BLaER1 treated with 17β-estradiol and CSF1 and Interleukin-3, amounts not matched to agents 10 nM and 100 nM (cell line): ENCODE measurements around the gene WIPI1.
A peak's percentile ranks its signal among the peaks of the same experiment; 100 is the strongest.

ENCODE experiments used
- H3K27ac ChIP-seq, 11 experiments: shearing (Covaris generic); formaldehyde crosslinking; 2 replicates each; pipeline ENCODE4 v1.8.1; 2022
- H3K27me3 ChIP-seq, 11 experiments: shearing (Covaris generic); formaldehyde crosslinking; 2 replicates each; pipeline ENCODE4 v1.8.1; 2022
- H3K36me3 ChIP-seq, 11 experiments: shearing (Covaris generic); formaldehyde crosslinking; 2 replicates each; pipeline ENCODE4 v1.8.1; 2022
- H3K4me1 ChIP-seq, 10 experiments: shearing (Covaris generic); formaldehyde crosslinking; 2 replicates each; pipeline ENCODE4 v1.8.1; 2022
- H3K4me2 ChIP-seq, 11 experiments: shearing (Covaris generic); formaldehyde crosslinking; 2 replicates each; pipeline ENCODE4 v1.8.1; 2022
- H3K4me3 ChIP-seq, 10 experiments: shearing (Covaris generic); formaldehyde crosslinking; 2 replicates each; pipeline ENCODE4 v1.8.1; 2022
- H3K9ac ChIP-seq, 11 experiments: shearing (Covaris generic); formaldehyde crosslinking; 2 replicates each; pipeline ENCODE4 v1.8.1; 2022
- H3K9me3 ChIP-seq, 11 experiments: shearing (Covaris generic); formaldehyde crosslinking; replicated peaks in 1 of 11; 2 replicates each; pipeline ENCODE4 v1.8.1; 2022
- H4K20me1 ChIP-seq, 11 experiments: shearing (Covaris generic); formaldehyde crosslinking; 2 replicates each; pipeline ENCODE4 v1.8.1; 2022
- Cebpa-rat ChIP-seq, 11 experiments: shearing (Covaris generic); IDR thresholded peaks; 2 replicates each; pipeline ENCODE4 v1.8.1; 2022

Gene WIPI1

DNA sequence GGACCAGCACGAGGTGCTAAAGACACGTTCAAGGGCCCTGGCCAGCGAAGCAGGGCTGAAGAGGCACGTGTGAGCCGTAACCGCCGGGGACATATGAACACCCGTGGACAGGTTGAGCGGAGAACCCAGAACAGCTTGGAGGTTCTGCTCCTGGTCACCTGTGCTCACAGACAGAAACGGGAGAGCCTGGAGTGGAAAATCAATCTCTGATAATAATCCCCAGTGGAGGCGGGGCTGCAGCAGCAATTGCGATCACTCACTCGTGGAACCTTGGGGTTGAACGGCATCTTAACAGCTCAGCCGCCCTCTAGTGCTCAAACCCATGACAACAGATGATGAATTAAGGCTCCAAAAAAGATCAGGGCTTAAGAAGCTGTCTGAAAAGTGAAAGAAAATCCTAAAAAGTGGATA lies 25.6 kb downstream of the WIPI1 start:
- Histone ChIP-seq H3K9ac (peak overlapping the region in 2 of 11 experiments; percentile 7 to 42; a peak in 1 of 22 replicates), H3K4me2 (0 out of 22 replicates have a peak overlapping the region, but pooled peaks of 3 of the 11 experiments have one; percentile 8 to 24 (median 20)), H3K27me3 (no peaks in the 10 kb centered on the region), H3K4me1 (peaks cover 10 to 37% (median 32%) of the 10 kb centered on the region in 10 experiments), H3K36me3 (peaks cover 0 to 95% (median 43%) of the 10 kb centered on the region in 11 experiments; a peak in 15 of 22 replicates), H3K4me3 (no peak overlapping the region), H4K20me1 (peaks cover 0 to 4% (median 0%) of the 10 kb centered on the region in 11 experiments; a peak in 1 of 22 replicates), H3K27ac (peak overlapping the region in 2 of 11 experiments; percentile 16 to 35; a peak in 2 of 22 replicates), H3K9me3 (no peaks in the 10 kb centered on the region)
- no peak for TF ChIP-seq Cebpa-rat (IDR thresholded peaks at IDR 0.05)

GRCh38 chr17:68431045-68431608 lies 26.2 kb downstream of the WIPI1 start:
- peak overlapping the region in 1 of 11 experiments; percentile 35; a peak in 1 of 22 replicates for H3K27ac ChIP-seq
- peaks cover 0 to 100% (median 43%) of the 10 kb centered on the region in 11 experiments; a peak in 15 of 22 replicates for H3K36me3 ChIP-seq
- peaks cover 0 to 4% (median 0%) of the 10 kb centered on the region in 11 experiments; a peak in 1 of 22 replicates for H4K20me1 ChIP-seq
- H3K9me3 ChIP-seq: no peaks in the 10 kb centered on the region
- no peak overlapping the region for H3K4me3 ChIP-seq
- peaks cover 4 to 31% (median 26%) of the 10 kb centered on the region in 10 experiments; a peak in 19 of 20 replicates for H3K4me1 ChIP-seq
- H3K27me3 ChIP-seq: no peaks in the 10 kb centered on the region
- TF ChIP-seq Cebpa-rat (IDR thresholded peaks at IDR 0.05): no peak
- 0 out of 22 replicates have a peak overlapping the region, but pooled peaks of 1 of the 11 experiments have one; percentile 24 for H3K4me2 ChIP-seq
- H3K9ac ChIP-seq: no peak overlapping the region

DNA sequence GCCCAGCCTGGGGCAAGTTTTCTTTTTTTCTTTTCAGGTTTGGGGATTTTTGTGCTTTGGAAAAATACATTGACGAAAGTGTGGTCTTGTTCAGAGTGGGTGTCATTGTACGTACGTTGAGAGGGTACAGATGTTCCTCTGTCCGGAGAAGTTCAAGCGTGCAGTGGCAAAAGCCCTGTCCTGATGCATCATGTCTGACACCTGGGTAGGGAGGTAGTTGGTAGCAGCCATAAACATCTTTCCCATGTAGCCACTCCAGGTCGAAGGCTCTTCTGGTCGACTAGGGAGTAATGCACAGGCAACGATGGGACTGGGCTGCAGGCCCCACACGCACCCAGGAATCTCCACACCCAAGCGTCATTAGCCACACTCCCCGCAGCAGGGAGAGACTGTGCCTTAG lies 27.4 kb downstream of the WIPI1 start:
- Histone ChIP-seq H3K4me3 (no peak overlapping the region), H3K27ac (no peak overlapping the region), H3K9ac (no peak overlapping the region), H3K4me1 (peaks cover 0 to 19% (median 15%) of the 10 kb centered on the region in 10 experiments; a peak in 14 of 20 replicates), H3K36me3 (peaks cover 0 to 100% (median 43%) of the 10 kb centered on the region in 11 experiments; a peak in 15 of 22 replicates), H3K27me3 (no peaks in the 10 kb centered on the region), H3K4me2 (no peak overlapping the region), H3K9me3 (no peaks in the 10 kb centered on the region), H4K20me1 (0 out of 22 replicates have a peak, but pooled peaks cover 0 to 4% (median 0%) of the 10 kb centered on the region in 11 experiments)
- TF ChIP-seq Cebpa-rat (IDR thresholded peaks at IDR 0.05): no peak

DNA sequence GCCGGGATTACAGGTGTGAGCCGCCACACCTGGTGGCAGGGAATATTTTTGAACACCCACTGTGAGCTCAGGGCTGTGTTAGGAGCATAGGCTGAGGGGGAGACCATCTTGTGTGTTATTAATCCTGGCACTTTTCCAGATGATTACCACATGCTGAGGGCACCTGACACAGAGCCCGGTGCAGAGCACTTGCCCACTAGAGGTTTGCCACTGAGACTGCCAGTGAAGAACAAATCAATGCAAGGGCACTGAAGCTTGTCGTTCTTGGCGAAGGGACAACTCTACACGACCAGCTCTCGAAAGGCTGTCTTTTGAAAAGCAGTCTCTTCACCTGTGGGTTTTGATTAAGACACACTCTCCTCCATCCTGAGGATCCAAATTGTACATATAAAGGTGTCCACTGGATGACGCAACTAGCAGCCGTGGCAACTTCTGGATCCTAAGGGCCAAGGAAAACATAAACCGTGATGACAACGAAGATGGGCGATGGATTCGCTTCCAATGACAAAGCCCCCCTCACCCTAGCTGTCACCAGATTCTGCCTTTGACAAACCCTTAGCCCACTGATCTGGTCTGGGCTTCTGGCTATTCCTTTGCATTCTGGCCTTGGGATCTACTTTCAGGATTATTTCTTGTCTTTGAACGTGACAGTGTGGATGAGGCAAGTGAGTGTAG lies 28.7 kb downstream of the WIPI1 start:
- Histone ChIP-seq H3K4me2 (no peak overlapping the region), H3K4me1 (peaks cover 0 to 11% (median 6%) of the 10 kb centered on the region in 10 experiments; a peak in 4 of 20 replicates), H3K27ac (no peak overlapping the region), H3K9ac (no peak overlapping the region), H3K9me3 (no peaks in the 10 kb centered on the region), H3K27me3 (no peaks in the 10 kb centered on the region), H4K20me1 (0 out of 22 replicates have a peak, but pooled peaks cover 0 to 4% (median 0%) of the 10 kb centered on the region in 11 experiments), H3K4me3 (no peak overlapping the region), H3K36me3 (peaks cover 0 to 99% (median 43%) of the 10 kb centered on the region in 11 experiments; a peak in 15 of 22 replicates)
- TF ChIP-seq Cebpa-rat (IDR thresholded peaks at IDR 0.05): 0 out of 22 replicates have a peak, but pooled peaks of 1 of the 11 experiments have one; percentile 32

GRCh38 chr17:68427575-68427974 lies 29.7 kb downstream of the WIPI1 start:
- Histone ChIP-seq H3K27me3 (no peaks in the 10 kb centered on the region), H3K4me1 (peaks cover 0 to 14% (median 6%) of the 10 kb centered on the region in 10 experiments; a peak in 4 of 20 replicates), H3K4me2 (no peak overlapping the region), H3K9me3 (no peaks in the 10 kb centered on the region), H3K4me3 (no peak overlapping the region), H3K36me3 (peaks cover 0 to 99% (median 32%) of the 10 kb centered on the region in 11 experiments; a peak in 15 of 22 replicates), H3K9ac (no peak overlapping the region), H3K27ac (no peak overlapping the region), H4K20me1 (peaks cover 0 to 7% (median 0%) of the 10 kb centered on the region in 11 experiments; a peak in 2 of 22 replicates)
- TF ChIP-seq Cebpa-rat (IDR thresholded peaks at IDR 0.05): no peak

- H3K27me3 ChIP-seq: no peaks in the 10 kb centered on the region
- no peak overlapping the region for H3K9ac ChIP-seq
- H3K4me2 ChIP-seq: no peak overlapping the region
- H3K4me1 ChIP-seq: 0 out of 20 replicates have a peak, but pooled peaks cover 0 to 4% (median 0%) of the 10 kb centered on the region in 10 experiments
- peaks cover 0 to 7% (median 0%) of the 10 kb centered on the region in 11 experiments; a peak in 2 of 22 replicates for H4K20me1 ChIP-seq
- H3K9me3 ChIP-seq: no peaks in the 10 kb centered on the region
- H3K4me3 ChIP-seq: no peak overlapping the region
- TF ChIP-seq Cebpa-rat (IDR thresholded peaks at IDR 0.05): no peak
- no peak overlapping the region for H3K27ac ChIP-seq
- peaks cover 0 to 99% (median 24%) of the 10 kb centered on the region in 11 experiments; a peak in 15 of 22 replicates for H3K36me3 ChIP-seq
Observed at GRCh38 chr17:68425979-68426378, 31.3 kb downstream of the WIPI1 start.

GRCh38 chr17:68424861-68425260 lies 32.4 kb downstream of the WIPI1 start:
- no peak overlapping the region for H3K4me3 ChIP-seq
- TF ChIP-seq Cebpa-rat (IDR thresholded peaks at IDR 0.05): no peak
- H3K27me3 ChIP-seq: no peaks in the 10 kb centered on the region
- H3K27ac ChIP-seq: no peak overlapping the region
- H3K4me2 ChIP-seq: no peak overlapping the region
- H3K9ac ChIP-seq: no peak overlapping the region
- peaks cover 0 to 7% (median 0%) of the 10 kb centered on the region in 11 experiments; a peak in 2 of 22 replicates for H4K20me1 ChIP-seq
- H3K4me1 ChIP-seq: 0 out of 20 replicates have a peak, but pooled peaks cover 0 to 4% (median 0%) of the 10 kb centered on the region in 10 experiments
- no peaks in the 10 kb centered on the region; a peak in 1 of 22 replicates for H3K9me3 ChIP-seq
- H3K36me3 ChIP-seq: peaks cover 0 to 99% (median 27%) of the 10 kb centered on the region in 11 experiments; a peak in 15 of 22 replicates

- Histone ChIP-seq H3K9me3 (no peaks in the 10 kb centered on the region; a peak in 1 of 22 replicates), H3K4me1 (0 out of 20 replicates have a peak, but pooled peaks cover 0 to 4% (median 0%) of the 10 kb centered on the region in 10 experiments), H3K27me3 (no peaks in the 10 kb centered on the region), H3K36me3 (peaks cover 0 to 99% (median 23%) of the 10 kb centered on the region in 11 experiments; a peak in 14 of 22 replicates), H3K9ac (no peak overlapping the region), H3K4me3 (no peak overlapping the region), H4K20me1 (peaks cover 0 to 7% (median 0%) of the 10 kb centered on the region in 11 experiments; a peak in 2 of 22 replicates), H3K4me2 (no peak overlapping the region), H3K27ac (no peak overlapping the region)
- TF ChIP-seq Cebpa-rat (IDR thresholded peaks at IDR 0.05): no peak
Observed at GRCh38 chr17:68424203-68424602, 33.1 kb downstream of the WIPI1 start.
